Choroid plexus epithelial cell (primary cell): ENCODE measurements around the gene DOCK6.

Experiments
- DNase-seq: peaks from one replicate; pipeline ENCODE4 v3.0.0-alpha.2; 2010; ENCODE audit warnings: low read depth
- H3K4me3 ChIP-seq: 2 replicates; pipeline ENCODE4 v1.5.1; 2011; ENCODE audit warnings: low read depth, mild to moderate bottlenecking, control low read depth, low read length, moderate library complexity
- TF ChIP-seq, protein P1 (sequence below): conservative IDR thresholded peaks from 2 replicates; pipeline ENCODE4 v1.5.1; 2011; ENCODE audit warnings: low read depth, mild to moderate bottlenecking, control low read depth, inconsistent platforms, low read length, moderate library complexity

DOCK6 gene

DNA sequence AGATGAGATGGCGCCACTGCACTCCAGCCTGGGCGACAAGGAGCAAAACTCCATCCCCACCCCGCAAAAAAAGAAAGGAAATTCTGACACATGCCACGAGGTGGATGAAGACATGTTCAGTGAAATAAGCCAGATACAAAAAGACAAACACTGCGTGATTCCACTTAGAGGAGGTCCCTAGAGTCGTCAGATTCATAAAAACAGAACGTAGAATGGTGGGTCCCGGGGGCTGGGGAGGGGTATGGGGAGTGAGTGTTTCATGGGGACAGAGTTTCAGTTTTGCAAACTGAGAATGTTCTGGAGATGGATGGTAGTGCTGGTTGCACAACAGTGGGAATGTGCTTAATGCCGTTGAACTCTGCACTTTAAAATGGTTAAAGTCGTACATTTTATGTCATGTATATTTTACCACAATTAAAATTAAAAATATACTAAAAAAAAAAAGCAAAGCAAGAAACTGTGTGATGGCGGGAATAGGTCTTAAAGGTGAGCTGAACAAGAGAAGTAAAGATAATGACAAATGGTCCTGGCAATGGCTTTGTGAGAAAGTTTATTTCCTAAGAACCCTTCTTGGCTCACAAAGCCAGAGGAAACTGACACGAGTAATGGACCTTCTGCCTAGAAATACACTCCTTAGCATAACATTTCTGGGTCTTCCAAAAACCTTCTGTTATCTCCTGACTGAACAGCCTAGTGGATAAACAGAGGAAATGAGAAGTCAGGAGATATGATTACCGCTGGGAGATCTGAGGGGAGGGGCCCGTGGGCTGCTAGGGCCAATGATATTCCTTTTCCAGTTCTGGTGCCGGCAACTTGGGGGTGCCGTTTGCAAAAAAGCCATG lies 102.5 kb downstream of the DOCK6 start:
- DNase-seq = peak; percentile 71
- H3K4me3 ChIP-seq = no peak overlapping the region
- TF ChIP-seq, protein P1, sequence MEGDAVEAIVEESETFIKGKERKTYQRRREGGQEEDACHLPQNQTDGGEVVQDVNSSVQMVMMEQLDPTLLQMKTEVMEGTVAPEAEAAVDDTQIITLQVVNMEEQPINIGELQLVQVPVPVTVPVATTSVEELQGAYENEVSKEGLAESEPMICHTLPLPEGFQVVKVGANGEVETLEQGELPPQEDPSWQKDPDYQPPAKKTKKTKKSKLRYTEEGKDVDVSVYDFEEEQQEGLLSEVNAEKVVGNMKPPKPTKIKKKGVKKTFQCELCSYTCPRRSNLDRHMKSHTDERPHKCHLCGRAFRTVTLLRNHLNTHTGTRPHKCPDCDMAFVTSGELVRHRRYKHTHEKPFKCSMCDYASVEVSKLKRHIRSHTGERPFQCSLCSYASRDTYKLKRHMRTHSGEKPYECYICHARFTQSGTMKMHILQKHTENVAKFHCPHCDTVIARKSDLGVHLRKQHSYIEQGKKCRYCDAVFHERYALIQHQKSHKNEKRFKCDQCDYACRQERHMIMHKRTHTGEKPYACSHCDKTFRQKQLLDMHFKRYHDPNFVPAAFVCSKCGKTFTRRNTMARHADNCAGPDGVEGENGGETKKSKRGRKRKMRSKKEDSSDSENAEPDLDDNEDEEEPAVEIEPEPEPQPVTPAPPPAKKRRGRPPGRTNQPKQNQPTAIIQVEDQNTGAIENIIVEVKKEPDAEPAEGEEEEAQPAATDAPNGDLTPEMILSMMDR = peak; percentile 19

DNA sequence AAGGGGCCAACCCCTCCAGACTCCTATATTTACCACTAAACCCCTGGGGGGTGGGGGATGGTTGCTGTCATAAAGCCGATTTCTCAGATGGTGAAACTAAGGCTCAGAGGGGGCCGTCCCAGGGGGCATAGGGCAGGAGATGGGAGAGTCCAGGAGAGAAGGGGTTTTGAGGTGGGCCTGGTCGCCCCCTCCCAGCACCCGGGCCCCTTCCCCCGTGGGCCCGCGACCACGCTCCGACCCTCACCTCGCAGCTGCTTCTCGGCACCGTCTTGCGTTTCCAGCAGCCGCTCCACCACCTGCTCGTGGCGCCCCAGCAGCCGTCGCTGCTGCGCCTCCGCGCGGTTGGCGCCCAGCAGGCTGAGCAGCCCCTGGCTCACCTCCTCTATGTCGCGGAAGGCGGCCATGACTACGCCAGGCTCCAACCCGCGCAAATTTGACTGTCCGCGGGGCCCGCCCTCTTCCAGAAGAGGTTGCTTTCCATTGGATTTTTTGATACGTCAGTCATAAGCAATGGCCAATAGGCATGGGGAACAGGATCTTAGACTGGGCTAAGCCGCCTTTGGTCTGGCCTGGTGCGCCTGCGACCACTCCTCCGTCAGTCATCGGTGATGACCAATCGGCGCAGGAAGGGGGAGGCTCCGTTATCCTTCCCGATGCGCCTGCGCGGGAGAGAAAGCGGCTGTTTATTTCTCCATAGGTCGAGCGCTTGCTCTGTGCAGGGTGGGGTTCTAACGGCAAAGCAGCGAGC lies 106.8 kb downstream of the DOCK6 start, which contains the start of gene SPC24:
TSS of gene SPC24 (minus strand) at position 410 of the 748 bp plus-strand sequence. CDS start at position 404, 6 bp downstream.
- TF ChIP-seq, protein P1 = no peak
- peak within 1 kb of the TSS; percentile 98 for H3K4me3 ChIP-seq
- peak; percentile 99 for DNase-seq

DNA sequence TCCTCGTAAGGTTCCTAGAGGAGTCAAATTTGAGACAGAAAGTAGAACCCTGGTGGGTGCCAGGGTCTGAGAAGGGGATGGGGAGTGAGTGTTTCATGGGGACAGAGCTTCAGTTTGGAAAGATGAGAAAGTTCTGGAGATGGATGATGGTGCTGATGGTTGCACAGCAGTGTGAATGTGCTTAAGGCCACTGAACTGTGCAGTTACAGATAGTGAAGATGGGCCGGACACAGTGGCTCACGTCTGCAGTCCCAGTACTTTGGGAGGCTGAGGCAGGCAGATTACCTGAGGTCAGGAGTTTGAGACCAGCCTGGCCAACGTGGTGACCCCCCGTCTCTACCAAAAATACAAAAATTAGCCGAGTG lies 107.7 kb downstream of the DOCK6 start:
- no peak overlapping the region for H3K4me3 ChIP-seq
- TF ChIP-seq, protein P1 = no peak
- DNase-seq = no peak

DNA sequence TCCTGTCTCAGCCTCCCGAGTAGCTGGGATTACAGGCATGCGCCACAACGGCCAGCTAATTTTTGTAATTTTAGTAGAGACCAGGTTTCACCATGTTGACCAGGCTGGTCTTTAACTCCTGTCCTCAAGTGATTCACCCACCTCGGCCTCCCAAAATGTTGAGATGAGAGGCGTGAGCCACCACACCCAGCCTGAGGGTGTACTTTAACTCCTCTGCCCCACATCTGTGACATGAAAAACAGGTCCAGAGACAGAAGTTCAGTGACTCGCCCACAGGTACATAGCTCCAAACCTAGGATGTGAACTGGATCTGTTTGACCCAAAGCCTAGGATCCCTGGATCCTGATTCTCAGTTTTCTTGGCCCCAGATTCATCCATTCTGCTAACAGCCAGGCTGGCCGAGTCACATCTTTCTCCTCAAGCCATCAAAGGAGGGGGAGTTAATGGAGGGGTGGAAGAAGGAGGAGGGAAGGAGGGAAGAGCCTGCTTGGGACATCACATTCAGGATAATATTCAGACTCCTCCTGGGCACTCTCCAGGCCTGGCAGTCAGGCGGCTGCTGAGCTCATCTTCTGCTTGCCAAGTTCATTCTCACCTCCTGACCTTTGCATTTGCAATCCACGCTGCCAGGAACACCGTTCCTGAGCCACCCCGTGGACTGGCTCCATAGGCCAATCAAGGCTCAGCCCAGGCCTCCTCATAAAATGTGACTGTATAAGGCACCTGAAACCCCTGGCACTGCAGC lies 109.8 kb downstream of the DOCK6 start:
- peak; percentile 90 for DNase-seq
- TF ChIP-seq, protein P1 = no peak
- no peak overlapping the region for H3K4me3 ChIP-seq

DNA sequence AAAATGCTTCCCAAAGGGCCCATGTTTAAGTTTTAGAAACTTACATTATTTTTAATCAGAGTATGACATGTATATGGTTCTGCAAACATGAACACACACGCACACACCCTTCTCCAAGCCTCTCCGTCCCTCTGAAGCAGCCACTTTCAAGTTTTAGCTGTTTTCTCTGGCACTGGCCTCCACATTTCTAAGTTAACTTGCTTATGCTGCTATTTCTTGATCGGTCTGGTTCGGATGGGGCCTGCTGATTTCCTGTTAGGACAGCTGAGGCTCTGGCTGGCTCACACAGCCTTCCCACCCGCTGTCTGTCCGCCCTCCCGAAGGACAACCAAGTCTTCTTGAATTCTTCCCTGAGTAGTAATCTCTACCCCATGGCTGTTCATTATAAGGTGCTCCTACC lies 111.1 kb downstream of the DOCK6 start:
- TF ChIP-seq, protein P1 = no peak
- DNase-seq = peak; percentile 90
- no peak overlapping the region for H3K4me3 ChIP-seq
